GM18505 (cell line): ENCODE results near the gene MTCL1.

ENCODE experiments used
- ATAC-seq: cut with Tn5 transposase; IDR thresholded peaks from one replicate; pipeline ENCODE4 v1.9.1; 2021; ENCODE audit not compliant: unreplicated experiment
- POLR2A ChIP-seq: IDR thresholded peaks from 4 replicates; pipeline ENCODE4 v1.6.1; 2011; ENCODE audit warnings: borderline replicate concordance; ENCODE audit not compliant: insufficient read depth, insufficient read length; ENCODE audit errors: extremely low read depth

Gene MTCL1

GRCh38 chr18:8834881-8835280 is 129.5 kb downstream of the MTCL1 start:
- ATAC-seq: no peak
- no peak for TF ChIP-seq POLR2A

- TF ChIP-seq POLR2A: no peak
- ATAC-seq: no peak
Measured at GRCh38 chr18:8835521-8835953, 130.2 kb downstream of the MTCL1 start.

DNA sequence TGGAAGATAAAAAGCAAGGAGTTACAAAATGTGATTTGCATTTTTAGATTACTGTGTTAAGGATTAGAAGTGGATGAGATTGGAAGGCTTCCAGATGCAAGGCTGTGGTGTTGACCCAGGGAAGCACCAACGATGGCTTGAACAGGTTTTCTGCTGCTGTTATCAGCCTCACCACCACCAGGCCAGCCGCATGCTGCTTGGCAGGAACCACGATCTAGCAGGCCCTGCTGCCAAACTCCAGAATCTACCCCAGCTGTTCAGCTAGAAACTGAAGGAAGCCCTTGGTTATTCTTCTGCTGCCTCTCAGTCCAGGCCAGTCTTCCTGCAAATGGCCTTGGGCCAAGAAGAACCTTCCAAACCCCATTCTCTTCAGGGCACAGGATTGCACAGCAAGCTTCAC is 133.9 kb downstream of the MTCL1 start:
- ATAC-seq: no peak

DNA sequence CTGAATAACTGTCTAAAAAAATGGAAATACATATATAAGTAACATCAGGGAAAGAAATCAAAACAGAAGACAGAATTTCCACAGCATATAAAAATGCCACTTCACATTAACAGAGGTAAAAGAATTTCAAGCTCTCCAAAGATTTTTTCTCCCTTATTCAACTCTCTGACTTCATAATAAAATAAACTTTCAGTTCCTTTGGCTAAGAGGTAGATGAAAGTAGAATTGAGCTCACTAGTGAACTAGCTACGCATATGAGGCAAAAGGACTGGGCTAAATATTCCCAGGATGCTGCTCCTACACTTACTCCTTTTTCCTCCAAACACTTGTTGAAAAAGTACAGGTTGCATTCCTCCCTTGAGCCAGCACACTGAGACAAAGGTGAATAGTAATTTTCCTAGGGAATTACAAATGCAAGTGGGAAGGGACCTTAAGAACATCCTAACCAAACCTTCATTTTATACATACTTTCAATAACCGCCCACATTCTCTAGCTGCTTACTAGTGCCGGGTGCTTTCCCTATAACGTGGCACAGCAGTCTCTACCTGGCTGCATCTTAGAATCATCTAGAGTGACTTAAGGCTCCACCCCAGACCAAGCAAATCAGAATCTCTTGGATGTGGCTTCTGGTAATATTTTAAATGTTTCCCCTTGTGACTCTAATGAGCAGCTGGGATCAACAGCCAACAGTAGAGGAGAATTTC is 136.6 kb downstream of the MTCL1 start:
- no peak for TF ChIP-seq POLR2A
- ATAC-seq: no peak

More for the DNA sequence above, 133.9 kb downstream of the MTCL1 start:
- TF ChIP-seq POLR2A: no peak

DNA sequence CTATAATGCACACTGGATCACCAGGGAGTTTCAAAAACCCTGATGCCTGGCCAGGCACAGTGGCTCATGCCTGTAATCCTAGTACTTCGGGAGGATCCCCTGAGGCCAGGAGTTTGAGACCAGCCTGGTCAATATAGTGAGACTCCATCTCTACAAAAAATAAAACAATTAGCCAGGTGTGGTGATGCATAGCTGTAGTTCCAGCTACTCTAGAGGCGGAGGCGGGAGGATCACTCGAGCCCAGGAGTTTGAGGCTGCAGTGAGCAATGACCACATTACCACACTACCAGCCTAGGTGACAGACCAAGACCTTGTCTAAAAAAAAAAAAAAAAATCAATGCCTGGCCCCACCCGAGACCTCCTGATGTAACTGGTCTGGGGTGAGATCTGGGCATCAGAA is 137.2 kb downstream of the MTCL1 start:
- no peak for TF ChIP-seq POLR2A
- no peak for ATAC-seq

DNA sequence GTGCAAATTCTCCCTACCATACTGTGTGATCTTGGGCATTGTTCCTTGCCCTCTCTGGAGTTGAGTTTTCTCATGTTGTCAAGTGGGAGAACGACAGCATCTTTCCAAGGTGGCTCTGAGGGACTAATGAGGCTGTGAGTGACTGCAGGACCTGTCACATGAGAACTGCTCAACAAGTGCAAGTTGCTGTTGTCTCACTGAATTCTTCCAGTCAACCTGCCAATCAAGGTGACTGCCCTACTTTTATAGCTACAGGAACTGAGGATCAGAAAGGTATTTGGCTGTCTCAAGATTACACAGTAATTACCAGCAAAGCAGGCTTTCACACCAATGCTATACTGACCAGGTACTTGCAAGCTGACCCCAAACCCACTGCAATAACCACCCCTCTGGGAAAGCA is 137.6 kb downstream of the MTCL1 start:
- TF ChIP-seq POLR2A: no peak
- no peak for ATAC-seq

DNA sequence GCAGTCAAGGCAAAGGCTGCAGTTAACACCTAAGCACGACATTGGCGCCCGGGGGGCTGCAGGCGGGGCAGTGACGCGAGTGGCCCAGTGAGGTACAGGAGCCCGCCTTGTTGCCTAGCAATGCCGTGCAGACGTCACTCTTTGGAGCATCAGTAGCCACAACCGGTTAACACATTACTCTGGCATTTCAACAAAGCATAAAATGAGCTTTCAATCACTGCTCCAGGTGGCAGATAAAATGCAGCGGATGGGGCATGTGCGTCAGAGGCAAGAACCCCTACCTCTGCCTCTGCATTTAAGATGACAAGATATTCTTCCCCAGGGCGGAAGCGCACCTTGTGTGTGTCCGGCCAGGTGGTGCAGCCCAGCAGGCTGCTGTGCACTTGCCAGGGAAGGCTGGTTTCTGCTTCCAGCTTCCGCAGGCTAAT is 139.4 kb downstream of the MTCL1 start:
- TF ChIP-seq POLR2A: no peak
- ATAC-seq: no peak

DNA sequence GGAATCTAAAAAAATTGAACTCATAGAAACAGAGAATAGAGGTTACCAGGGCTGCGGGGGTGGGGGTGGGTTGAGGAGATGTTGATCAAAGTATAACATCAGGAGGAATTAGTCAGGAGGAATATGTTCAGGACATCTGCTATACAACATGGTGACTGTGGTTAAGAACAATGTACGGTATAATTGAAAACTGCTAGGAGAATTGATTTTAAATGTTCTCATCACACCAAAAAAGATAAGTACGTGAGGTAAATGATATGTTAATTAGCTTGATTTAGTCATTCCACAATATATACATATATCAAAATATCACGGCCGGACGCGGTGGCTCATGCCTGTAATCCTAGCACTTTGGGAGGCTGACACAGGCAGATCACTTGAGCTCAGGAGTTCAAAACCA is 140.2 kb downstream of the MTCL1 start:
- no peak for ATAC-seq
- no peak for TF ChIP-seq POLR2A

GRCh38 chr18:8847066-8847755 is 141.9 kb downstream of the MTCL1 start:
- no peak for ATAC-seq
- TF ChIP-seq POLR2A: no peak

GRCh38 chr18:8847900-8848299 is 142.5 kb downstream of the MTCL1 start:
- no peak for TF ChIP-seq POLR2A
- no peak for ATAC-seq

DNA sequence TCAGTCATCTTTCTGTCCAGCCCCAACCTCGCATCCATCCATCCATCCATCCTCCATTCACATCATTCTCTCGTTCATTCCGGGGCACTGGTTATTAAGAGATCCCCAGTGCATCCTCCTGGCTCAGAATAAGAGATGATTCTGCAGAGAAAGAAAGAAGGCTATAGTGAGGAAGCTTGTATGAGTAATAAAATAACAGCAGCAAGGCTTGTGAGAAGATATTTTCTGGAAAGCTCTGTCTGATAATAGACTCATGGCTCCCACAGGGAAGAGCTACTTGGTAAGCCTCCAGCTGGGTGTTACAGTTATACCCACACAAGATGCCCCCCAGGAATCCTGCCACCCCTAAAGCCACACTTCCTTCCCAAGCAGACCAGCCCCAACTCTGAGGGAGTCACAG is 143.2 kb downstream of the MTCL1 start:
- TF ChIP-seq POLR2A: no peak
- no peak for ATAC-seq

DNA sequence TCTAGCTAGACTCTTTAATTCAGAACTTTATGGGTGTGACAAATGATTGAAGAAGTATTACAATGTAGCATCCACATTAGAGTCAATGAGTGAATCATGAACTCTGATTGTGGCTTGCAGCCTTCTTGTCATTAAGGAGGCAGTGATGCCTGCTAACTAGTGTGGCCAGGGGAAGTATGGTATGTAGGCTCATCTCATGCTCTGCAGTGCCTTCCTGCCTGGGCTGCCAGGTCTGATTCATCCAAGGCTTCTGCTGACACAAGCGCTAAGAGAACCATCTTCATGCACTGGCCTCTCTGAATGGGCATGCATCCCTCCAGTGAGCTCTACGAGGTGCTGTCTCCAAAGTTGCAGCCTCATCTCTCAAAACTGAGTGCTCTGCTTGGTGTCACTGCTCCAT is 144.3 kb downstream of the MTCL1 start:
- no peak for ATAC-seq
- no peak for TF ChIP-seq POLR2A

- TF ChIP-seq POLR2A: no peak
- ATAC-seq: no peak
Measured at GRCh38 chr18:8851659-8852058, 146.3 kb downstream of the MTCL1 start.

GRCh38 chr18:8854550-8854949 is 149.2 kb downstream of the MTCL1 start:
- ATAC-seq: no peak
- no peak for TF ChIP-seq POLR2A
